ENCODE data around the gene DDX24.

Gene DDX24

DNA sequence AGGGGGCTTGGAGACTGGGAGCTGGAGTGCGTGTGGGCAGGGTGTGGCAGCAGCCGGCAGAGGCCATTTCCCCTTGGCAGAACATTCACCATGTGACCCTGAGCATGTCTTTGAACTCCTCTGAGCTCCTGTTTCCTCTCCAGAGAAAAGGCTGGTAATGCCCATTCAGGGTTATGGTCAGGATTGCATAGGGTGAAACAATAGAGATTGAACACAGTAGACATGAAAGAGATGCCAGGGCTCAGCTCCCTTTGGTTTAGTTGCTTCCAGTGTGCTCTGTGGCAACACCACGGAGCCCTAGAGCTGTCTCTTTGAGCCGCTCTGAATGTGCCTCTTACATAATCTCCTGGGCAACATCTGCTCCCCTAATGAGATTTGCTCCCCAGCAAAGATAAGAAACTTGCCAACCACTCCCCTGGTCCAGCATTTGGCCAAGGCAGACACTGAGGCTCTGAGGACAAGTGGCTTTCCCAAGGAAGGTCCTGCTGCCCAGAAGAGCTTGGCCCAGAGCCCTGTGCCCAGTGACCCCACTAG lies 34.1 kb upstream of the DDX24 start:
- no peak for DNase-seq (ENCODE audit: low read depth in 4 of 4, low spot score in 1 of 4)

DNA sequence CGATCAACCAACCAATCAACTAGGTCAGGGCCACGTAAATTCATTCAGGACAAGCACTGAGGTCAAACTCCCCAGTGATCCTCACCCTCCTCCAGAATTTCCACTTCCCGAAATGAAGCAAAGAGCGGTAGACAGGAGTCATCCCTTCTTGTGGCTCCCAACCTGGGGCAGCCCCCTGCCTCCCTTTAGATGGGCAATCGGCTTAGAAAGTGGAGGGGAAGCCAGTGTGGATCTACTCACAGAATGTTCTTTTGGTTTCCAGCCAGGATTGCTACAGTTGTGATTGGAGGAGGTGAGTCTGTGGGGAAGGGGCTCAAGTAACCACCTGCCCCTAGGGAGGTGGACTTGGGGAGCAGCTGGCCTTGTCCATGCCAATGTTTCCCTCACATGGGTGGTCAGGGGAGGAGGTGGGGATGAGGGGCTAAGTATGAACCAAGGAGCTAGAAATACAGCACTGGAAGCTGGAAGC lies 33.6 kb upstream of the DDX24 start:
- no peak for DNase-seq (ENCODE audit: low read depth in 4 of 4, low spot score in 1 of 4)

DNA sequence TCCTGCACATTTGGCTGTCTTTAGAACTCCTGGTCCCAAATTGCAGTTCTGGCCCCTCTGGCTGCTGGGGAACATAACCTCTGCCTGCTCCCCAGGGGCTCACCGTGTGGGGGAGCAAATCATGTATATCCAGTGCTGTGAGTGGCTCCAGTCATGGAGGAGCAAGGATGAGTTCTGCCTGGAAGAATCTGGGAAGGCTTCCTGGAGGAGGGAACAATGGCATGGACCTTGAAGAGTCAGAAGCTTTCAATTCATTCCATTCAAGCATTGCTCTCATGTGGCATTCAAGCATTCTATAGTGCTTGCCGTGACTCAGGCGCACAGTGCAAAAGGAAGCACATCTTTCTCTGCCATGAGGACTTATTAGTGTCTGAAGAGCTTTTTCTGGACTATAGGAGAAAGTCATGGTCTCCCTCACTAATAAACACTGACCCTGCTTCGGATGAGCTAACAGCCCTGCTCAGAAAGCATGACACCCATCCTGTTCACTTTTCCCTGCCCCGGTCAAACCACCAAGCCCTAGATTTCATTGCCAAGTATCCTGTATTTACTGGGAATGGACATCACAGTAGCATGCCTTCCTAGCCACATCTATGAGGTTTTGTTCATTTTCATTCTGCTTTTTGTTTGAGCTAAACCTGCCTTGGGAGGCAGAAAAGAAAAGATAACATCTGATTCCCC lies 33.0 kb upstream of the DDX24 start:
- no peak for DNase-seq (ENCODE audit: low read depth in 4 of 4, low spot score in 1 of 4)

DNA sequence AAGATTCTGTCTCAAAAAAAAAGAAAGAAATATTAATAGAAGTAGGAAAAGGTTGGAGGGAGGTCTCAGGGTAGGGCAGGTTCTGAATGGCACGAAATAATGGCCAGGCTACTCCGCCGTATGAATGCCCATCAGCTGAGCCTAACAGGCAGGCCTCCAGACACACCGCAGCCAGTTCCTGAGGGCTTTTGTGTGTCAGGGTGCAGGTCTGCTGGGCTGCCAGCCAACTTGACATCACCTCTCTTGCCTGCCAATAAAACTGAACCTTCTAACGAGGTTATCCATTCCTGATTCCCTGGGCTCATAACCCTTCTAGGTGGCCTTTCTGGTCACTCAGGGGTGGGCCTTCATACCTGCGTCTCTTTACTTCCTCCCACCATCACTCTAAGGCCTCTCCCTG lies 32.5 kb upstream of the DDX24 start:
- DNase-seq (ENCODE audit: low read depth in 4 of 4, low spot score in 1 of 4) = no peak

DNA sequence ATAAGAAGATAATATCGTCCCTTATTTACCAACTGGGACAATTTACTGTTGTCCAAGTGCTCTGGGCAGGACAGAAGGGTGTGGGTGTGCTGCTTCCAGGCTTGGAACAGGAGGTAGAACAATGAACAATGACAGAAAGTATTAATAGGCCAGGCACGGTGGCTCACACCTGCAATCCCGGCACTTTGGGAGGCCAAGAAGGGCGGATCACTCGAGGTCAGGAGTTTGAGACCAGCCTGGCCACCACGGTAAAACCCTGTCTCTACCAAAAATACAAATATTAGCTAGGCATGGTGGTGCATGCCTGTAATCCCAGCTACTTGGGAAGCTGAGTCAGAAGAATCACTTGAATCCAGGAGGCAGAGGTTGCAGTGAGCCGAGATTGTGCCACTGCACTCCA lies 32.1 kb upstream of the DDX24 start:
- DNase-seq (ENCODE audit: low read depth in 4 of 4, low spot score in 1 of 4) = no peak

DNA sequence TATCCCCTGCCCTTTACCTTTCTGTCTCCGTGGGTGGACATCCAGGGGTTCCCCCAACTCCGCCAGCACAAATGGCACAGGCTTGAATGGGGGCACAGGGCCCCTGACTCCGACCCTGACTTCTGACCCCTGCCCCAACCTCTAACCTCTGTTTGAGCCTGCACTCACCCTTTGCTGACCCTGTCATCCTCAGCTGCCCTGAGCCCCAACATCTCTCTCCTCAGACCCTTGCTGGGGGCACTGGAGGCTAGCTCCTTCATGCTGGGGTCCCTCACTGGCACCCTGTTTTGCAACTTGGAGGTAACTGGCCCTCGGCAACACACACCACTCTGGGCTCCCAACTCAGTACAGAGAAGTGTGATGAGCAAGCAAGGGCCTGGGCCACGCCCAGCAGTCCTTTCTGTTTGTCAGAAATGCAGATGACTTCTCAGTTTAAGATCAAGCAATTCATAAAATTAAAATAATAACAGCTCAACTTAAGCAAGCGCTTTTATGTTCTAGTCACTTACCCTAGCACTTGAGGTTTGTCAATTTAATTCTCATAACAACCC lies 31.6 kb upstream of the DDX24 start:
- DNase-seq (ENCODE audit: low read depth in 4 of 4, low spot score in 1 of 4) = no peak

DNA sequence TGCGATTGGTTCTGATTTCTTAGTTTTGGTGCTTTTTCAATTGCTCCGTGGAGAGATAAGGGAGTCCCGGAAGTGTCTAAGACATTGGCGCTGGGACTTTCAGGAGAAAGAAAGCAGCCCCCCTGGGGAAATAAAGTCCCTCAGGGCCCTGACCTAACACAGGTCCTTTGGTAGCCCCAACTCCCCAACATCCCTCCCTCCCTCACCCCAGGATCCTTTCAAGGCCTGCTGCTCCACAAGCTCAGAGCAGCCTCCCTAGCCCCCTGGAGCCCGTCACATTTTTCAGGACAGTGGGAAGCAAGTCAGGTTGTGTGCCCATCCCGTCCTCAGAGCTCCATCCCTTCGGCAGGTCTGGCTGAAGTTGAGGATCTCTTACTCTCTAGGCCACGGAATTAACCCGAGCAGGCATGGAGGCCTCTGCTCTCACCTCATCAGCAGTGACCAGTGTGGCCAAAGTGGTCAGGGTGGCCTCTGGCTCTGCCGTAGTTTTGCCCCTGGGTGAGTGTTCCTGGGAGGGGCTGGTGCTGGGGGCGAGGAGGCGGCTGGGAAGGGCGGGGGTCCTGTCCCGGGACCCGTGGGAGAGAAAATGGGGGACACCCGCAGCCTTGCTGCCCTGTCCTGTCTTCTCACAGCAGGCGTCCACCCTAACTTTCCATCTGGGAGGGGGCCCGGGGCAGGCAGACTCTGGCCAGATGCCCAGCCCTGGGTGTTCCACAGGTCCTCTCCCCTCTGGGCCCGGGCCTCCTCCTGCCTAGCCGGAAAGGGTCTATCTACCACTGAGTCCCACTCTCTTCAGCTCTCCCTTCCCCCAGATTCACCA lies 30.5 kb upstream of the DDX24 start:
- no peak for DNase-seq (ENCODE audit: low read depth in 4 of 4, low spot score in 1 of 4)

DNA sequence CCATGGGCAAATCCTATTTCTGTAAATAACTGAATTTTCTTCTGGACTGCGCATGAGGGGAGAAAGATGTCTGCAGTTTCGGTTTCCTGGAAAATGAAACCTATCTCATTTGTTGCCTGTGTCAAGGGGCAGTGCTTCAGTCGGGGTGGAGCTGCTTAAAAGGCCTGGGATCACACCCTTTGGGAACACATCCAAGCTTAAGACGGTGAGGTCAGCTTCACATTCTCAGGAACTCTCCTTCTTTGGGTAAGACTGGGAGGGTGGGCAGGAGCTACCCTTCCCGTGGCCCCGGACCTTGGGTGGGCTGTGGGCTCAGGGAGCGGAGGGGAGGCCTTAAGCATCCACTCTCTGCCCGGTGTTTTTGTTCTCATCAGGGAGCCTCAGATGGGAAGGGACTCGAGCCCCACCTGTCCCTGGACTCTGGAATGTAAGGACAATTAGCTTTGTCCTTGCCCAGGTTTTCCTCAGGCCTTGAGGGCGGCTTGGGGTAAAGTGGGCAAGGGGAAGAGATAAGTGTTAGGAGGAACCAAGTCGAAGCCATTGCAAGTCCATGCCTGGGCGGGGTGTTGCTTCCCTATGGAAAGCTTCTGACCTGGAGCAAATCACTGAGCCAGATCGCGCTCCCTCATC lies 29.7 kb upstream of the DDX24 start, which contains the start of gene IFI27:
Gene IFI27, plus strand, starts transcription at position 185 of the 630 bp plus-strand sequence.
- no peak for DNase-seq (ENCODE audit: low read depth in 4 of 4, low spot score in 1 of 4)

DNA sequence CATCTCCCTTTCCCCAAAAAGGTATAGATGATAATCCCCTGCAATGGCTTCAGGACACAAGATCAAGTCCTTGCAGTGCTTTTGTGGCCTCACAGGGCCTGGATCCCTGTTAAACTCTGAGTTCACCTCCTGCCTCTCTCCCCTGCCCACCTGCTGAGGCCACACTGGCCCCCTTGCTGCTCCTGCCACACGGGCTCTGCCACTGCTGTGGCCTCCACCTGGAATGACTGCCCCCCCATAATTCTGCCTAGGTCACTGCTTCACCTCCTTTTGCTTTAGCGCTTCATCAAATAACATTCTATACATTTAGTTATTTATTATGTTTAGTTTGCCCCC lies 28.9 kb upstream of the DDX24 start:
- no peak for DNase-seq (ENCODE audit: low read depth in 4 of 4, low spot score in 1 of 4)

DNA sequence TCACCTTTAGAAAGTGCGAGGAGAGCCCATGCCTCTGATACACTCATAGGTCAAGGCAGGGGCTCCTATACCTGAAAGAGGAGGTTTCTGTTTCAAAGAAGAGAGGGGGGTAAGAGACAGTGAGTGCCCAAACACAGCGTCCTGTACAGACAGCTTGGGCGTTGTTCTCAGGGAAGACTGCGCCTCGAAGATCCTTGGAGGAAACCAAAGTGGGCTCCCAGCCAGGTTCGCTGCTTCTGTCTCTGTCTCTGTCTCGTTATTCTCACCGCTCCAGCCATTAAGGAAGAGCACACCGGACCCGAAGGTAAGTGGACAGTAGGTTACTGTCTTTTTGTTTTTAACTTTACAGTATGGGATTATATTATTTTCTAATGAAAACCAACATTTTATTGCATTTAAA lies 23.7 kb upstream of the DDX24 start:
- no peak for DNase-seq (ENCODE audit: low read depth in 4 of 4, low spot score in 1 of 4)

DNA sequence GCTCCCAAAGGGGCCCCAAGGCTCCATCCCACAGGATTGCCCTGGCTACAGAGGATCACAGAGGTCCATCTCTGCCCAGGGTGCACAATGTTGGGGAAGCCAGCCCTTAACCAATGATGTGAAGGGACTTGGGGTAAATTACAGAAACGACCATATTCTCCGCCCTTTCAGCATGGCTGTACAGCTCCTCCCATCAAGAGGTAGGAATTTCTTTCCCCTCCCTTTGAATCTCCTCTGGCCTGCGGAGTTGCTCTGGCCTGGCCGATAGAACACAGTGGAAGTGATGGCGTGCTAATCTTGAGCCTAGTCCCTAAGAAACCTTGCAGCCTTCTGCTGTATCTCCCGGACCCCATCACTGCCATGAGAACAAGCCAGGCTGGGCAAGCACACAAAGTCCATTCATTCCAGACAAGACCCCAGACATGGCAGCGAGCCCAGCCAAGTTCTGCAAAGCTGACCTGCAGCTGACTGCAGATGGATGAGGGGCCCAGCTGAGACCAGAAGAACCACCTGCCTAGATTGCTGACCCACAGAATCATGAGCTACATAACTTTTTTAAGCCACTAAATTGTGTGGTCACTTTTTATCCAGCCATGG lies 22.6 kb upstream of the DDX24 start:
- DNase-seq (ENCODE audit: low read depth in 4 of 4, low spot score in 1 of 4) = no peak

DNA sequence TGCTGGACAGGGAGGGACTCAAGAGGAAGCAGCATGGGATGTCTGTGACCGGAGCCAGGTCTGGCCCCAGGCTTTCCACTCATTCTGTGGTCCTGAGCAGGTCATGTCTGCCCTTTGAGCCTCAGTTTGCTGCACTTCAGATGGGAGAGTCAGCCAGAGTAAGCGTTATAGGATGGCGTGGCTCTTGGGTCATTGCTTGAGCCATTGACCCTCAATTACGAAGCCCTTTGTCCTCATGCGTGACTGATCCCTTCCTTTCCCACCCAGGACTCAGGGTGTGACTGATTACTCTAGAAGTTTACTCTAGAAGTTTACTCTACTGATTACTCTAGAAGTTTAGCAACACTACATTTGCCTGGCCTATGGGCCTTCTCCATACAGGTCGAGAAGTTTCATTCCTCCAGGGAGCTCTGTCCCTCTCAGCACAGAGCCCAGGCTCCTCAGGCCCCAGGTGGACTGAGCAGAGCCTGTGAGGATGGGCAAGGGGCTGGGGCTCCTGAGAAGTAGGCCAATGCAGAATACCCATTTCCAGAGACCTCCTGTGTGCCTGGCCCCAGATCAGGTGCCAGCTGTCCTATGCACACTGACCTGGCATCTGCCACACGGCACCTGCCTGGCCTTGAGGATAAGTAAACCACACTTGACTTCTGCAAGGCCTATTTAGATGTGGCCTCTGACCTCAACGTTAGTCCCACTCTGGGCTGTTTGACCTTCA lies 21.9 kb upstream of the DDX24 start:
- DNase-seq (ENCODE audit: low read depth in 4 of 4, low spot score in 1 of 4) = no peak

DNA sequence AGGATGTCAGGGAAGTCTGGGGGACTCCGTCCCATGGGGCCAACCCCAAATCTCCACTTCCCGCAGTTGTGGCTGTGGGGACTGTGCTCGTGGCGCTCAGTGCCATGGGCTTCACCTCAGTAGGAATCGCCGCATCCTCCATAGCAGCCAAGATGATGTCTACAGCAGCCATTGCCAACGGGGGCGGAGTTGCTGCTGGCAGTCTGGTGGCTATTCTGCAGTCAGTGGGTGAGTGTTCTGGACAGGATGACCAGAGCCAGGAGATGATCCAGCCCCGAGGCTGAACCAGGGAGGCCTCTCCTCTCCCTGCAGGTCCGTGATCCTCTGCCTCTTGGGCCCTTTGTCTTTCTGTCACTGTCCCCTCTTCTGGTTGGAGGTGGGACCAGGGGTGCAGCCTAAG lies 20.7 kb upstream of the DDX24 start:
- DNase-seq (ENCODE audit: low read depth in 4 of 4, low spot score in 1 of 4) = no peak

DNA sequence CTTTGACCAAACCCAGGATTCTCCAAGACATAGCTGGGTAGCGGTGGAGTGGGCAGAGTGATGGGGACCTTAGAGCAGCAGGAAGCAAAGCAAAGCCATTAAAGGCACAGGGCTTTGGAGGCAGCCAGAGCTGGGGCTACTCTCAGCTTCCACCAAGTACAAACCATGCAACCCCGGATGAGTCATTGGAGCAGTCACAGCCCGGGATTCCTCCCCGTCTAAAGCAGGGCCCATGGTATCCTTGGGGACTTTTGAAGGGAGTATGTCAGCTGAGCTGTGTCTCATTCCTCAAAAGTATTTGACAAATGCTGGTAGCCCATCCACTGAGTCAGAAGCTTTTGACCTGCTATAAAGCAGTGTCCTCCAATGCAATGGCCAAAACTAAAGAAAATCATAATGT lies 19.8 kb upstream of the DDX24 start:
- DNase-seq (ENCODE audit: low read depth in 4 of 4, low spot score in 1 of 4) = no peak

DNA sequence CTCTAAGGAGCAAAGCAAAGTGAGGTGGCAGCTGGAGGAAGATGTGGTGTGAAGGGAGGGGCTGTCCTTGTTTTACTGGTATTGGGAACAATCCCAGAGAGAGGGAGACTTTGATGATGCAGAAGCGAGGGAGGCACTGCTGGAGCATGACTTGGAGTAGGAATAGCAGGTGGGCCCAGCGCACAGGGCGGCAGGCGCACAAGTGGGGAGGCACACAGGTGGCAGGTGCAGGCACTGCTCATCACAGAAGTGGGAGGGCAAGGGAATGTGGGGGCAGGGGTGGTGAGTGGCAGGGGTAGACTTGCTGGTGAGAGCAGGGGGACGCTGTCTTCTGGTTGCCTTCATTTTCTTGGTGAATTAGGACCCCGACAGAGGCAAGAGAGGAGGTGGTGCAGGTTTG lies 18.0 kb upstream of the DDX24 start:
- DNase-seq (ENCODE audit: low read depth in 4 of 4, low spot score in 1 of 4) = no peak

DNA sequence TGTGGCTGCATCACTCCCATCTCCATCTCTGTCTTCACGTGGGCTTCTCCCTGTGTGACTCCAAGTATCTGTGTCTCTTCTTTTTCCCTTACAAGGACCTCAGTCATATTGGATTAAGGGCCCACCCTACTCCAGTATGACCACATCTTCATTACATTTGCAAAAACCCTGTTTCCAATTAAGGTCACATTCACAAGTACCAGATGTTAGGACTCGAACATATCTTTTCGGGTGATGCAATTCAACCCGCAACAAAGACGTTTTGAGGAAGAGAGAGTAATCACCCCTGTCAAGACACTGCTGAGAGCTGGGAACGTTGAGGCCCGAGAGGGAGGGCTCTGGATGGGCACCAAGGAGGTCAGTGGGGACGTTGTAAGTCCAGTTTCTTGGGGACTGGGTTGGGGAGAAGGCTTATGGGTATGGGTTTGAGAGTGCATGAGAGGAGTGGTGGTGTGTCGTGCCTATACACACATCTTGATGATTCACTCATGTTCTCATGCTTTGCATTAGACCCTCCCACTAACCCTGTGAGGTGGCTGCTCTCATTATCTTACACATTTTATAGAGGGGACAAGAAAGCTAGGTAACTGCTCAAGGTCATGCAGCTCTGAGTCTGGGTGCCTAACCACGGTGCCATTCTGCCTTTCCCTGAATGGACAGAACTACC lies 17.5 kb upstream of the DDX24 start:
- DNase-seq (ENCODE audit: low read depth in 4 of 4, low spot score in 1 of 4) = no peak

DNA sequence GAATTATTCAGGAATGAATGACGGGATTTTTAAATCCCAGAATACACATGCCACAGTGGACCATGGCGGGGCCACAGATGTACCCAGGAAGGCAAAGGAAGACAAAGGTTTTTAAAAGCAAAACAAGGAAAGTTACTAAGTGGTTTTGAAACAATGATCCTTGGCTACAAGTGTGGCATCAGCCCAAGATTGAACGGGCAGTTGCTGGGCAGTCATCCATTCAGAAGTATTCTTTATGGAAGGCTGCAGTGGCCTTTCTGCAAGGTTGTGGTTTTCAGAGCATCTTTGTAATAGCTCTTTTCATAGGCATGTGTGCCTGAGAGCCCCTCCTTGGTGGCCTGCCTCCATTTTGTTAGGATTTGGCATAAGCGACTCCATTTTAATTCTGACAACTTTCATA lies 16.1 kb upstream of the DDX24 start:
- DNase-seq (ENCODE audit: low read depth in 4 of 4, low spot score in 1 of 4) = no peak

DNA sequence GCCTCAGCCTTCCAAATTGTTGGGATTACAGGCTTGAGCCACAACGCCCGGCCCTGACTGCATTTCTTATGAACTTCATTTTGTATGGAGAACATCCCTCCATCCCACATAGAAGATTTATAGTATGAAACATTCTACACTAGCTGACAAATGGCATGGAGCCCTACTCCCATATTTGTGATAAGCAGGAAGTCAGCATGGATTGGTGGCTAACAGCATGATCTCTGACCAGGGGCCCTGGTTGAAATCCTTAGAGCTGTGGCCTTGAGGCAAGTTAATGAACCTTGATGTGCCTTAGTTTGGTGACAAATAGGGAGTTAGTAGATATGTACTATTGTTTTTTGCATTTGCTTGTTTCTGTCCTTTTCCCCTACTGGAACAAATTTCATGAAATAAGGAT lies 12.4 kb upstream of the DDX24 start:
- DNase-seq (ENCODE audit: low read depth in 4 of 4, low spot score in 1 of 4) = no peak

DNA sequence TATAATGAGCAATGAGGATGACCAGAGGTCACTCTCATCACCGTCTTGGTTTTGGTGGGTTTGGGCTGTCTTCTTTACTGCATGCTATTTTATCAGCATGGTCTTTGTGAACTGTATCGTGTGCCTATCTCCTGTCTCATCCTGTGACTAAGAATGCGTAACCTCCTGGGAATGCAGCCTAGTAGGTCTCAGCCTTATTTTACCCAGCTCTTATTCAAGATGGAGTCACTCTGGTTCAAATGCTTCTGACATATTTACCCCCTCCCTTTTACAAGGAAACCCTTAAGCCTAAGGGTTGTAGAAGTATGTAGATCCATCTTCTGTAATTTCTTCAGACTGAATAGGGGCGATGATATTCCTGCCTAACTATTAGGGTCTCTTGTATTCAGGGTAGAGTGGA lies 8.5 kb upstream of the DDX24 start:
- DNase-seq (ENCODE audit: low read depth in 4 of 4, low spot score in 1 of 4) = no peak

DNA sequence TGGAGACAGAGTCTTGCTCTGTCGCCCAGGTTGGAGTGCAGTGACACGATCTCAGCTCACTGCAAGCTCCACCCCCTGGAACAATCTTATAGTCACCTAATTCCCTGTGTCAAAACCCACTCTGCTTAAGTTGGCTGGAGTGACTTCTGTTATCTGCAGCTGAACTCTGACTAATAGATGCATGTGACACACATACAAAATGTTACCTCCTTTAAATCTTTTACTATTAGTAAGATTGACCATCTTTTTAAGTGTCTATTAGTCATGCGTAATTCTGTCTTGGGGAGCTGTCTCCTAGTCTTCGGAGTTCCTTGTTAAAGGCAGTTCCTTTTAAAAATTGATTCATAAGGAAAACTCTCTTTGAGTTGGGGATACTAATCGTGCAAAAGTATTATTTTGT lies 7.5 kb upstream of the DDX24 start:
- DNase-seq (ENCODE audit: low read depth in 4 of 4, low spot score in 1 of 4) = no peak
